GM19455 (cell line): ENCODE measurements around the gene CHCHD10.

Experiments
- ATAC-seq: cut with Tn5 transposase; IDR thresholded peaks from one replicate; pipeline ENCODE4 v1.9.1; 2021; ENCODE audit not compliant: unreplicated experiment

CHCHD10 gene

DNA sequence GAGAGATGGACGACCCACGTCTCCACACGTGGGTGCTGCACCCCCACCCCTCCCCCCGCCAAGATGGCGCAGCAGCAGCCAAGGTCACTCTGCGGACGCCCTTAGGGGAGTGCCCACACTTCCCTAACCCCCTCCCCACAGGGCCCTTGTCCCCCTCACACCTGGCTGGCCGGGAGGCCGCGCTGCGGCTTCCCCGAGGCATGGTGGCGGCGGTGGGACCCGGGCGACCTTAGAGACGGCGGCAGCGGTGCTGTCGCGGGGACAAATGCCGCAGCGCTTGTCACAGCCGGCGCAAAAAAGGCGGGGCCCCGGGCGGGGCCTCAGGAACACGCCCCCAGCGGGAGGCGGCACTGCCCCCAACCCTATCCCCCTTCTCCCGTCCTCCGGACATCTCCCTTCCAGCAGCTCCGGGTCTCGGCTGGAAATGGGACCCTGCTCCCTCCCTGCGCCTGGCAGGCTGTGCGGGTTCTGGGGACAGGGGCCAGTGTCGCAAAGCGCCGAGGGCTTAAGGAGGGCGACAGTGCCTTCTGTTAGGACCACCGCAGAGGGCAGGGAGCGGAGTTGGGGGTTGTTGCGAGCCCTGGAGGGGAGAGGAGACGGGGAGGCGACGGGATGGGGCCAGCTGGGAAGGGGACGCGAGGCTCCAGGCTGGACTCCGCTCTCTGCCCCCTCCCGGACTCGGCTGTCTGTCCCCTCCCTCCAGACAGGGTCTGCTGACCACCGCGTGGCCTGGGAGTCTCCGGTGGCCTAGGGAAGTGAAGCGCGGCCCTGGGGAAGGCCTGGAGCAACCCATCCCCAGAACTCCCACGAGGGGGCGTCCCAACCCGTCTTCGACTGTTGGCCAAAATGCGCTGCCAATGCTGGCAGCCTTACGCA lies at the start of gene CHCHD10:
Gene CHCHD10, minus strand, starts transcription at position 300 of the 876 bp plus-strand sequence. Its CDS starts 98 bp downstream, at position 202.
- peak; percentile 54 for ATAC-seq

DNA sequence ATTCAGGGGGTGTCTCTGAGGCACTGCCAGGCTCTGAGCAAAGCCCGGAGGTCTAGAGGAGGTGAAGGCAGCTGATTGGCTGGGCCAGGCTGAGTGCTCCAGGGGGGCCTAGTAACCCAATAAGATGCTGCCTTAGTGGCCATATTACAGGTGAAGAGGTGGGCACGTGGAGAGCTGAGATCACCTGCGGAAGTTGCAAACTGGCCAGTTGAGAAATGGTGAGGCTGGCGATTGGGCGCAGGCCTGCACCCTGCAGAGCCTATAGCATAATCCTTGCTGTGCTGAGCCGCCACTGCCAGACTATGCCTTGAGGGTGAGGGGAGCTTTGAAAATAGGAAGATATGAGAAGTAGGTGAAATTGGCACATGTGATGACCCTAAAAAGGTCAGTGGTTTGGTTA lies 49.4 kb upstream of the CHCHD10 start:
- ATAC-seq, result no peak

DNA sequence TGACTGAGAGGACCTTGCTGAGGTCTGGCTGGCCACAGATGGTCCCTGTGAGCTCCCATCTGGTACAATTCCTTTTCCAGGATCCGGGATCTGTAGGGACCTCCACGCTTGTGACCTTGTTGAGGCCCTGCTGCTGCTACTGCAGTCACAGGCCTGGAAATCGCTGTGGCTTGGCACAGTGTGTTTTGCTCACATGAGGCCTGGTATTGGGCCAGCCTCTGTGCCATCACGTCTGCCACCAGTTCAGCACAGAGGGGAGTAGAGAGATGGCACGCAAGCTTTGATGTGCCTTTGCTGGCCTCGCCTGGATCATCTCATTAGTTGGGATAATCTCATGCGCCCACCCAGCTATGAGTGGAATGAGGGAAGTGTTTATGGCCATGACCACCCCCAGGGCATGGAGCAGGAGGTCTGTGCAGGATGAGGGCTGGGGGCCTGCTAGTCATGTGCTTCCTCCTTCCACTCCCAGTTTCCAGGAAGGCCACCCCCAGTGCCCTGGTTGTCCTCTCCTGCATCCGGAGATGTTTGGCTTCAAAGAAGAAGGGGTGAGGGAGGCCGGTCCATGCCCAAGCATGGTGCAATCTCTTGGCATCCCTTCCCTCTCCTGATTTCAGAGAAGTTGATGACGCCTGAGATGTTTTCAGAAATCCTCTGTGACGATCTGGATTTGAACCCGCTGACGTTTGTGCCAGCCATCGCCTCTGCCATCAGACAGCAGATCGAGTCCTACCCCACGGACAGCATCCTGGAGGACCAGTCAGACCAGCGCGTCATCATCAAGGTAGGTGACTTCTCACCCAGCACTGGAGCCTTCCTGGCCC lies 48.6 kb upstream of the CHCHD10 start:
- ATAC-seq, result no peak

DNA sequence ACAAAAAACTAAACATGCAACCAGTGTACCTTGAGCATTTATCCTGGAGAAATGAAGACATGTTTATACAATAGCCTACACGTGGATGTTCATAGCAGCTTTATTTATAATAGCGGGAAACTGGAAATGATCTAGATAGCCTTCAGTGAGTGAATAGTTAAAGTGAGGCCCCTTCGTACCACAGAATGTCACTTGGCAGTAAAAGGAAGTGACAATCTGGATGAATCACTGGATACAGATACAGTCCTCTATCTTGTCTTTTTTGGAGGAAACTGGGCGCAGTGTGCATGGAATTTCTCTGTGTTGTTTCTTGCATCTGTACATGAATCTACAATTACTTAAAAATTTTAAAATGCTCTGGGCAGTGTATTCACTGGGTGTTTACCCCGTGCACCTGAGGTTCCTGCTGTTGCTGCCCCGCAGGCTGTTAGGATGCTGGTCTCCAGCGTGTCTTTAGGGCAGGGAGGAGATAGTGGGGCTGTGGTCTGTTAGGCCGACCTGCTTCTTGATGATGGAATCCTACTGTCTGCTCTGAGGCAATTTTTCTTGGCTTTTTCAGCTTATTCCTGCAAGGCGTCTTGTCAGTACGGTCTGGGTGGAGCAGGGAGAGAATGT lies 47.9 kb upstream of the CHCHD10 start:
- ATAC-seq, result no peak

DNA sequence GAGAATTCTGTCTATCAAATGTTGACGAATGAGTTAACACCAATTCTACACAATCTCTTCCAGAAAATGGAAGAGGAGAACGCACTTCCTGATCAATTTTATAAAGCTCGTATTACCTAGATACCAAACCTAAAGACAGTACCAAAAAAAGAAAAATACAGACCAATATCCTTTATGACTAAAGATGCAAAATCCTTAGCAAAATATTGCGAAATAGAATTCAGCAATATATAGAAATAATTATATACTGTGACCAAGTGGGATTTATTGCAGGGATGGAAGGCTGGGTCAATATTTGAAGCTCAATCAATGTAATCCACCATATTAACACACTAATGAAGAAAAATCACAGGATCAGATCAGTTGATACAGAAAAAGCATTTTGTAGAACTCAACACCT lies 44.6 kb upstream of the CHCHD10 start:
- ATAC-seq, result no peak

DNA sequence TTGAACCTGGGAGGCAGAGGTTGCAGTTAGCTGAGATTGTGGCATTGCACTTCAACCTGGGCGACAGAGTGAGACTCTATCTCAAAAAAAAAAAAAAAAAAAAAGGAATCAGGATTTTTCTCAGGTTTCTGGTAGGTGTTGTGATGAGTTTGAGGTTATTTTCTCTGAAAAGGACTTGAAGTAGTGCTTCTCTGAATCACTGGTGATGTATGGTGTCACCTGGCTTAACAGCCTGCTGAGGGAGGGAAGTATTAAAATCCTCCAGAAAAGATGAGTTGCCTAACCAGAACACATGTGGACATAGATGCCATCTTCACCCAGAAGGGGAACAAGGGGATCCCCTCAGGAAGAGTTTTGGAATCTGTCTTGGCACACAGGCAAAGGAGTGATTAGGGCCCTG lies 39.1 kb upstream of the CHCHD10 start:
- no peak for ATAC-seq

DNA sequence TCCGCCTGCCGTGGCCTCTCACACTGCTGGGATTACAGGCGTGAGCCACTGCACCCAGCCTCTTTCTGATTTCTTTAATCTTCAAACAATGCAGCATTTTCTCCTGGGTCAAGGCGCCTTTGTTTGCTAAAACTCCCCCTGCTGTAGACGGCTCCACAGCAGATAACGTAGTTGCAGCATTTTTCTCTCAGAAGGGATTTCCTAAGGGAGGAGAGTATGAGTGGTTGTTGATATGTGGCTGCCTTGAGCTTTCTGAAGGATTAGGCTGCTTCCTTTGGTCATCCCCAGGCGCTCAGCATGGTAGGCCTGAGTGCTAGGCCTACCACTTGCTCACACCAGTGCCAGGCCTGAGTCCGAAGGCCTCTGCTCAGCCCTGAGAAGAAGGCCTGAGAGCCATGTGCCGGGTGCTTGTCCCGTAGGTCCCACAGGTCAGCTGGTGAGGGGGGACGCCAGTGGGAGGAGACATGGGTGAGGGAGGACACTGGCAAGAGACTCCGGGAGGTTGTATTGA lies 37.1 kb upstream of the CHCHD10 start:
- ATAC-seq, result no peak

DNA sequence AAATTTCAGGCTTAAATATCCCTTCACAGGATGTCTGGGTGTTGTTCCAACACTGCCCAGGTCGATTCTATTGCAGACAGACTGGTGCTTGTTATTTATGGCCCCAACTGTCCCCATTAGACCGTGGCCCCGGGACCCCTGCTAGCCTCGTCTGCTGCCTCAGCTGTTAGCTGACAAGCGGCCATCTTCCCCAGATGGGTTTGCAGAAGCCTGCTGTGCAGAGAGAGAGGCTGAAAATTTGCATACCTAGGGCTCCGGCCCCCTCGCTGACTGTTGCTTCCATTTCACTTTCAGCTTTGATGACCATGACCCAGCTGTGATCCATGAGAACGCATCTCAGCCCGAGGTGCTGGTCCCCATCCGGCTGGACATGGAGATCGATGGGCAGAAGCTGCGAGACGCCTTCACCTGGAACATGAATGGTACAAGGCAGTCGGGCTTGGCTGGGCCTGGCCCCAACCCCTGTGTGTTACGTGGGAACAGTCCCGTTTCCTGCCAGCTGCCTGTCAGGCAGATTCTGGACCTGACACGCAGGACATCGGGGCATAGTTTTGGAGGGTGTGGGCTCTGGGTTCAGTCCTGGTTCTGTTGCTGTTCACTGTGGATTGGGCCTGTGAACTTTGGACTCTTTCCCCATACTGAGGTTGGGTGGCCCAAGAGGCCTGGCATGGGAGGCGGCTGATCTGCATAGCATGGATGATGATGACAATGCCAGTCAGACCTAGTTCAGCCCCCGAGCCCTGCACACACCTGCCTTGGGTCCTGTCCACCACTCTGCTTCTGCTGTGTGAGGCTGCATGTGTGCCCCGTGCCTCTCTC lies 35.4 kb upstream of the CHCHD10 start:
- ATAC-seq, result no peak

DNA sequence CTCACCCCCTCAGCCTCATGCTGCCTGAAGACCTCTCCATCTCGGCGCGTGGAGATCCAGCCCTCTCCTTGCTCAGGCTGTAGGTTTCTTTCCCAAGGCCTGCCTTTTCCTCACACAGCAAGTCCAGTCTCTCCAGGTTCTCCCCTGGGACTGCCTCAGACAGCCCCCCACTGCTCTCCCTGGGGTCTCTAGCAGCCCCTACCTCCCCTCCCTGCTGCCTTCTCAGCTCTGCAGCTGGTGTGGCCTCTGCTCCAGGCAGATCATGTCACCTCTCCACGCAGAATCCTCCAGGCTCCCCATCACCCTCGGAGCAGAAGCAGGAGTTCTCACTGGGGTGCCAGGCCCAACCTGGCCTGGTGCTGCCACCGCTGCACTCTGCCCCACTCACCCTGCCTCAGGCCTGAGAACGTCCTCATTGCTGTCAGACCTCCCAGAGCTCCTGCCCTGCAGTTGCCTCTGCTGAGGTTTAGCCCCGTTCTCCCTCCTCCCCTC lies 34.2 kb upstream of the CHCHD10 start:
- no peak for ATAC-seq

DNA sequence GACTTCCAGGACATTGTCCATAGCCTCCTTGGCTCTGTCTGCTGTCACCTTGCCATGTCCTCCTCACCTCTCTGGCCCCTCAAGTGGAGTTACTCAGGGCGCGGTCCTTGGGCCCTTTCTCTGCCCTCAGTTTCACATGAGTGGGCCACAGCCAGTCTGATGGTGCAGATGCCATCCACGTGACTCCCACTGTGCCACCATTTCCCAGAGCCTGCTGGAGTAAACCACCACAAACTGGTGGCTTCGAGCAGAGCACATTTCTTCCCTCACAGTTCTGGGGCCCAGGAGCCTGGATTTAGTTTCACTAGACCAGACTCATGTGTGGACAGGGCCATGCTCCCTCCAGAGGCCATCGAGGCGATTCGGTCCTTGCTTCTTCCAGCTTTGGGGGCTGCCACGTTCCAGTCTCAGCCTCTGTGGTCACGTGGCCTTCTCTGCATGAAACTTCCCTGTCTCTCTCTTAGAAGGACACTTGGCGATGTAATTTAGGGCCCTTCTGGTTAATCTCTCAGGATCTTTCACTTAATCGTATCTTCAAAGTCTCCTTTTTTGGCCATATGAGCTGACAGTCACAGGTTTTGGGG lies 33.6 kb upstream of the CHCHD10 start:
- ATAC-seq, result no peak

DNA sequence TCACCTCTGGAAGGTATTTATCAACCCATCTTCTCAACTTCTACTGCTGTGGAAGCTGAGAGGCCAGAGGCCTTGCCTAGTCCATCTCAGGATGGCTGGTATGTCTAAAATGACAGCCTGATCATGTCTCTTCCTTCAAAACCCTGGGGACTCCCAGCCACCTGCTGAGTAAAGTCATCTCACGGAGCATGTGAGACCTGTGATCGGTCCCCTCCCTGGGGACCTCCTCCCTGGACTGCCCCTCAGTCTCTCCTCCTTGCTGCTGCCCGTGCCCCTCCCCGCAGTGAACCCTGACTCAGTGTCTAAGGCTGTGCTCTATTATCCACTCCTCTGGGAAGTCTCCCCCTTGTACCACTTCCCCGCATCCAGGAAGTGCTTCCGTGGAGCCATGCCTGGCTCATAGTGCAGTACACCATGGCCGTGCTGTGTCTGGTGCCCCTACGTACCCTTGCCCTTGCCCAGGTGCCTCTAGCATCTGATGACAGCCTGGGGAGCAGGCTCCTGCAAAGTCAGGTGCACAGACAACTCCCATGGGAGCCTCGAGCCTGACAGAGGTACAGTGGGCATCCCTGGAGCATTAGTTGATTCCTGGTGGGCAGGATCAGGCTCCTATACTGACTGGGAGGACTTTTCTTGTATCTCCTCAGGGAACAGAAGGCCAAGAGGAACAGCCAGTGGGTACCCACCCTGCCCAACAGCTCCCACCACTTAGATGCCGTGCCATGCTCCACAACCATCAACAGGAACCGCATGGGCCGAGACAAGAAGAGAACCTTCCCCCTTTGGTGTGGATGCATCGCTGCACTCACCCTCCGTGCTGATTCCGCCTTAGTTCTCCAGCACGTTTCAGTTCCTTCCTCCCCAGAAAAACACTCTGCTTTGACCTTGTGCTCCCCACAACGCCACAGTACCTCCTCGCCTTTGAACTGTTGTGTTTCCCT lies 32.8 kb upstream of the CHCHD10 start:
- no peak for ATAC-seq

DNA sequence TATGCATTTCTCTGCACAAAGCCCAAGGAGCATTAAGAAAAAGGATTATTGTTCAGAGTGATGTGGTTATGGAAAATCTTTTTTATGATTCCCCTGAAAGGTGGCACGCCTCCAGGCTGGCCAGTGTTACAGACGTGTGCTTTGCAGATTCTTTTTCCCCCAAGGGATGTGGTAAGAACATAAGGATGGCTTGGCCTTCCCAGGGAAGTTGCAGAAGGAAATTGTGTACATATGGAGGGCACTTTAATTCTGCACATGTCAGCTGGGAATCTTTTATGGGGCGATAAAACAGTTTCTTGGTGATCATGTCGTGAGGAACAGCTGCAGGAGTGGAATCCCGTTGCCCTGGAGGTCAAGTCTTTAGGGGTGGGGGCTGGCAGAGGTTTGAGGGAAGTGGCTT lies 28.7 kb upstream of the CHCHD10 start:
- ATAC-seq, result no peak

DNA sequence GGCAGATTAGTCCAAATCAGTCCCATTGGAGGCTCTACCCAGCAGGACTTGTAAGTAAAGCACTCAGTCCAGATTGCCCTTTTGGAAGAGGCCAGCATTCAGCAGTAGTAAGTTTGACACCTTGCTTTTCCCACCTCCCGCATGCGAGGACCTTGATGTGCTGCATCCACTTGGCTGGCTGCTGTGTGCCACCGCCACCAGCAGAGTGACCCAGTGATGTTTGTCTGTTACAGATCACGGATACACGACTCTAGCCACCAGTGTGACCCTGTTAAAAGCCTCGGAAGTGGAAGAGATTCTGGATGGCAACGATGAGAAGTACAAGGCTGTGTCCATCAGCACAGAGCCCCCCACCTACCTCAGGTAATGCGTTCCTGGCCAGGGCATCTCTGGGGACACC lies 25.6 kb upstream of the CHCHD10 start:
- ATAC-seq, result no peak

DNA sequence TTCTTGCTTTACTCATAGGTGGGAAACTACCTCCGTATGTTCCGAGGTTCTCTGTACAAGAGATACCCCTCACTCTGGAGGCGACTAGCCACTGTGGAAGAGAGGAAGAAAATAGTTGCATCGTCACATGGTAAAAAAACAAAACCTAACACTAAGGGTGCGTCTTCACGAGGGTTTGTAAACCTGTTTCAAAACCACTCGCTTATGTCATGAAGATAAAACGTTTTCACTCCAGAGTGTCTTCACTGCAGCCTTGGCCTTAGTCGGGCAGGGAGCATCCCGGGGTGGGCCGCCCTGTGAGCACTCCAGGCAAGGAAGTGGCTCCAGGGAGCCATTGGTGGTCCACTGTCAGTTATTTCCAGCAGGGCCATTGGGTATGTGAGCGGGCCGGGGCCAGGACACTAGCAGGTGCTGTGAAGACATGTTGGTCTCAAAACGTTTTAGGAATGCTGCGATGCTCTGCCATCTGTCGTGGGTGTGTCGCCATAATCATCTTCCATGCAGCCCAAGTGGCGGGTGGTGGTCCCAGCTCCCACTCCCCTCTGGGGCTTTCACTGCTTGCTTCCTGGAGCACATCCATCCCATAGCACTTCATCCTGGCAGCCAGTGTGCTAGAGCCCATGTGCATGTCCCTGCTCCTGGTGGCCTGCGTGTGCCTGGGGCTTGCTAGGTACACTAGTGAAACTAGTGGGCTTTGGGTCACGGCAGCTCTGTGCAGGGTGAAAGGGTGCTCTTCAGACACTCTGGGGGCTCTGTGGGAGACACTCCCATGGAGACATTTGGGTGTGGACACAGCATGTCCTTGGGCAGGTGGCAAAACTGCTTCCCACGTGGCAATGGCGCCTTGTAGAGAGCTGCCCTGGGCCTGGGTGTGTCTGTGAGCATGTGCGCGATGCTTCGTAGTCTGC lies 24.2 kb upstream of the CHCHD10 start:
- ATAC-seq, result no peak

DNA sequence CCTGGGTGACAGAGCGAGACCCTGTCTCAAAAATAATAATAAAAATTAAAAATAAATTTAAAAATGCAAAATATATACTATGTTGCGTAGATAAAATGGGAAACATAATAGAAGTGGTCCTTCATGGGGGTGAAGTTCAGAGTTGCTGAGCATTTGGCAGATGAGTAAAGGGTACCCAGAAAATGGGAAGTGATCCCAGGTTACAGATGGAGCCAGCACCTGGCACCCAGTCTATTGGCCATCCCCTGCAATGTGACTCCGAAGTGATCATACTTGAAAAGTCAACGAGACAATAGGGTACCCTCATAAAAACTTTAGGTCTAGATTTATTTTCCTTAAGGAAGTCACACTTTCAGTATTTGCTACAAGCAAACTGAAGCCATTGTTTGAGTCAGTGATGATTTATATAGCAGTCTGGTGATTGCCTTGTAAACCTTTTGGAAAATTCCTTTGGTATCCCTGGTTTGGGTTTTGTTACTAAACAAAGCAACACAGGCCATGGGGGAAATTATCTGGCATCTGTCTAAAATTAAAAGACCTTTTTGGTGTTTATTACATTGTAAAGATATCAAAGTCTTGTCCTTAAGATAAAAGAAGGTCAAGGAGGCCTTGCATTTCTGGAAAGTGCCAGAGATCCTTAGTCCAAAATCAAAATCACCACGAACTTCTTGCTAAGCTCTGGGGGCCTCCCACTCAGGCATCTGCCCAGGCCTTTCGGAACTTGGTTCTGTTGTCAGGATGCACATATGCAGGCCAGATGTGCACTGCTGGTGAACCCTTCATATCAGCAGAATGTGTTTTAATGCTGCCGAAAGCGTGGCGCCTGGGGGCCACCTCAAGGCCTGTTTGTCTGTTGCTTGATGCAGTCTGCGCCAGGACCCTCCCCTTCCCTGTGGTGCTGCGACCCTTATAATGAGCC lies 23.3 kb upstream of the CHCHD10 start:
- no peak for ATAC-seq

DNA sequence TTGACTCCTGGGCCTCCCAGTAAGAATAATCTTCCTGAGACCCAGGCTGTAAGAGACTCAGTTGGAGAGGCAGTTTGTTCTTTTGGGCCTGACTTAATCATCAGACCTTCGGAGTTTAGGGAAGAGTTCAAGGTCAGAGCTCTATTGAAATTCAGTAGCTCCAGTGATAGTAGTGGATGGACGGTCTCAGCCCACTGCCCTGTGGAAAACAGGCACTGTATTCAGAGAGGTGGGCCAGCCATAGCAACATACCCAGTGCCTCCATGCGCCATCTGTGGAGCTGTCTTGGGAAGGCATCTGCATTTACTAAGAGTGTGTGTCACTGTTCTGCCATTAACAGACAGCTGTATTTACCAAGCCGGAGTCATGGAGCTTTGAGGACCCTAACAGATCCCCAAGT lies 21.9 kb upstream of the CHCHD10 start:
- ATAC-seq, result no peak

DNA sequence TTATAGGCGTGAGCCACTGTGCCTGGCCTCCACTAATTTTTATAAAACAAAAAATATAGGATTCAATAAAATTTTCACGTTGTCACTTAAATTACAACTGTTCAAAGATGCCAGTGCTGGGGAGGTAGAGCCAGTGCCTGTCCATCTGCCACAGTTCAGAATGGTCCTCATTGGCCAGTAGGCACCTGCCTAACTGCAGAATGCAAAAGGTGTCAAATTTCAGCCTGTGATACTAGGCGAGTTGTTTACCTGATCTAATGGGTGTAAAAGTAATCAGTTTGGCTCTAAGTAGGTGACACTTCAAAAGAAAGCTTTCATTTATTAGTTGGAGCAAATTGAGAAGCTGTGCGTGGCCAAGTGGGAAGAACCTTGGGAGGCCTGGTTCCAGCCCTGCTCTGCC lies 21.3 kb upstream of the CHCHD10 start:
- ATAC-seq, result no peak
